ENCODE measurements around the gene DCDC2C. TPM values are rescaled to one million over a fixed set of nuclear protein-coding genes. Genes with fewer than 3 reads are reported as not detected.

Gene DCDC2C
- total and polyA plus RNA-seq, 2 donors (not counting 3 experiments of a cell fraction or from before 2014, with no cell fraction given) = not detected

GRCh38 chr2:3670376-3670775, 33.0 kb upstream of the DCDC2C start:
- no peaks in the 10 kb centered on the region for H4K20me1 ChIP-seq (replicated peaks; ENCODE audit: control insufficient read depth, extremely low read depth, insufficient read depth, low read length)
- H3K27me3 ChIP-seq (ENCODE audit: control insufficient read depth in 2 of 2, insufficient read depth in 2 of 2, low read length in 2 of 2) = no peaks in the 10 kb centered on the region
- intact Hi-C loops (cut with micrococcal nuclease) = no loop called here
- CTCF ChIA-PET = no interaction called here
- no peak overlapping the region for H3K4me2 ChIP-seq (ENCODE audit: insufficient read depth, low read length)
- H2AFZ ChIP-seq (ENCODE audit: low read depth, low read length) = no peak overlapping the region
- no peaks in the 10 kb centered on the region for H3K9me3 ChIP-seq (replicated peaks; ENCODE audit: control insufficient read depth, insufficient read depth, low read length)
- no peak for FAIRE-seq
- H3K27ac ChIP-seq (ENCODE audit: insufficient read depth, low read depth, low read length) = no peak overlapping the region
- no peaks in the 10 kb centered on the region for H3K9me1 ChIP-seq (replicated peaks; ENCODE audit: control insufficient read depth, extremely low read depth, insufficient read depth, low read length)
- POLR2A ChIA-PET = no interaction called here
- H3K4me3 ChIP-seq (replicated peaks in 1 of 3; ENCODE audit: insufficient read depth in 1 of 3, low read depth in 1 of 3, low read length in 3 of 3) = no peak overlapping the region
- H3K79me2 ChIP-seq (ENCODE audit: control insufficient read depth, insufficient read depth, low read length) = no peaks in the 10 kb centered on the region
- DNase-seq (ENCODE audit: low read depth, low spot score) = no peak
- H3K9ac ChIP-seq (replicated peaks; ENCODE audit: extremely low read depth, insufficient read depth, low read length) = no peak overlapping the region
- TF ChIP-seq JUN (IDR thresholded peaks at IDR 0.05; ENCODE audit: borderline replicate concordance, insufficient read depth, insufficient read length, low read depth) = no peak
- TF ChIP-seq MAX (IDR thresholded peaks at IDR 0.05; ENCODE audit: insufficient read depth, insufficient read length) = no peak
- TF ChIP-seq MYC (IDR thresholded peaks at IDR 0.05; ENCODE audit: low read depth, low read length) = no peak
- TF ChIP-seq POLR2AphosphoS5 (IDR thresholded peaks at IDR 0.05; ENCODE audit: insufficient read depth, low read depth, low read length) = no peak
- no peak for TF ChIP-seq EZH2 (IDR thresholded peaks at IDR 0.05; ENCODE audit: borderline replicate concordance, low read depth, low read length, severe bottlenecking)
- TF ChIP-seq GATA2 (IDR thresholded peaks at IDR 0.05; ENCODE audit: insufficient read depth, insufficient read length, low read depth, low read length) = no peak
- TF ChIP-seq CTCF (IDR thresholded peaks at IDR 0.05; ENCODE audit: extremely low read depth in 1 of 2, insufficient read depth in 1 of 2, low read depth in 1 of 2, low read length in 2 of 2) = no peak
- no peak for TF ChIP-seq FOS (IDR thresholded peaks at IDR 0.05; ENCODE audit: borderline replicate concordance, insufficient read depth, low read length)
- TF ChIP-seq POLR2A (IDR thresholded peaks at IDR 0.05; ENCODE audit: low read depth, low read length) = no peak
- no peaks in the 10 kb centered on the region for H3K36me3 ChIP-seq (ENCODE audit: control insufficient read depth in 2 of 2, extremely low read depth in 1 of 2, insufficient read depth in 2 of 2, low read length in 2 of 2)
- no TSS peak for BruUV-seq (replicated peaks)
- H3K4me1 ChIP-seq (ENCODE audit: control insufficient read depth, extremely low read depth, insufficient read depth, low read length) = no peaks in the 10 kb centered on the region
- dilution Hi-C loops (cut with MboI; ENCODE audit: extremely low pct_ligation_motif_present, low sequenced_read_pairs) = no loop called here
